Neuronal stem cell (in vitro differentiated cells): Measurements from ENCODE around the gene VTI1A.

ENCODE experiments used
- DNase-seq: peaks from one replicate; pipeline ENCODE4 v3.0.0-alpha.2; 2013; ENCODE audit warnings: low spot score
- H2AFZ ChIP-seq: one replicate; pipeline ENCODE4 v1.6.1; 2013; ENCODE audit warnings: mild to moderate bottlenecking, low read length, inconsistent platforms
- H2AK5ac ChIP-seq: 2 replicates; pipeline ENCODE4 v1.6.1; 2013; ENCODE audit warnings: low read depth, mild to moderate bottlenecking, inconsistent platforms, low read length, moderate library complexity, mixed read lengths
- H2BK120ac ChIP-seq: 2 replicates; pipeline ENCODE4 v1.6.1; 2013; ENCODE audit warnings: low read depth, mild to moderate bottlenecking, inconsistent platforms, low read length, moderate library complexity, mixed read lengths
- H2BK12ac ChIP-seq: one replicate; pipeline ENCODE4 v1.6.1; 2013; ENCODE audit warnings: low read length, inconsistent platforms
- H2BK15ac ChIP-seq: 2 replicates; pipeline ENCODE4 v1.6.1; 2013; ENCODE audit warnings: mild to moderate bottlenecking, low read length, inconsistent platforms, mixed read lengths
- H2BK5ac ChIP-seq: one replicate; pipeline ENCODE4 v1.6.1; 2013; ENCODE audit warnings: inconsistent platforms, mild to moderate bottlenecking, low read length, moderate library complexity
- H3K14ac ChIP-seq: one replicate; pipeline ENCODE4 v1.6.1; 2013; ENCODE audit warnings: low read length, inconsistent platforms
- H3K18ac ChIP-seq: 2 replicates; pipeline ENCODE4 v1.6.1; 2013; ENCODE audit warnings: low read length, inconsistent platforms
- H3K23ac ChIP-seq: 2 replicates; pipeline ENCODE4 v1.6.1; 2013; ENCODE audit warnings: low read depth, mild to moderate bottlenecking, mixed read lengths, low read length, inconsistent platforms; ENCODE audit not compliant: poor library complexity
- H3K27ac ChIP-seq: replicated peaks from 3 replicates; pipeline ENCODE4 v1.5.1; 2013; ENCODE audit warnings: low read length, inconsistent platforms
- H3K27me3 ChIP-seq, 3 experiments: 2 replicates each; pipeline ENCODE4 v1.6.1; 2013; ENCODE audit warnings: low read length in 3 of 3, mild to moderate bottlenecking in 2 of 3, inconsistent platforms in 1 of 3, low read depth in 1 of 3, mixed read lengths in 1 of 3, moderate library complexity in 1 of 3; ENCODE audit not compliant: control insufficient read depth in 3 of 3, insufficient read depth in 3 of 3
- H3K36me3 ChIP-seq, 2 donors: replicated peaks in 1 of 2; 2 replicates each; pipeline ENCODE4 v1.6.1; 2013; ENCODE audit warnings: low read length in 2 of 2; ENCODE audit not compliant: control insufficient read depth in 2 of 2, insufficient read depth in 2 of 2
- H3K4ac ChIP-seq: 2 replicates; pipeline ENCODE4 v1.6.1; 2013; ENCODE audit warnings: inconsistent platforms, mild to moderate bottlenecking, low read length, moderate library complexity
- H3K4me1 ChIP-seq, 2 donors: 1 replicate in 1 of 2; 2 replicates in 1 of 2; pipeline ENCODE4 v1.6.1; 2013; ENCODE audit warnings: low read length in 2 of 2, low read depth in 1 of 2; ENCODE audit not compliant: control insufficient read depth in 2 of 2, insufficient read depth in 1 of 2
- H3K4me2 ChIP-seq: one replicate; pipeline ENCODE4 v1.6.1; 2013; ENCODE audit warnings: mild to moderate bottlenecking, low read length, inconsistent platforms; ENCODE audit not compliant: insufficient read depth, poor library complexity, severe bottlenecking
- H3K4me3 ChIP-seq, 2 donors: 2 replicates each; pipeline ENCODE4 v1.5.1; 2013; ENCODE audit warnings: low read length in 2 of 2, mild to moderate bottlenecking in 2 of 2, inconsistent platforms in 1 of 2, moderate library complexity in 1 of 2
- H3K79me1 ChIP-seq: one replicate; pipeline ENCODE4 v1.6.1; 2013; ENCODE audit warnings: low read depth, mild to moderate bottlenecking, inconsistent platforms, low read length, moderate library complexity
- H3K9ac ChIP-seq: one replicate; pipeline ENCODE4 v1.6.1; 2013; ENCODE audit warnings: mild to moderate bottlenecking, low read depth, low read length, inconsistent platforms; ENCODE audit not compliant: poor library complexity
- H3K9me3 ChIP-seq, 2 donors: replicated peaks in 1 of 2; 2 replicates each; pipeline versions ENCODE3 to v1.6.1; 2013; ENCODE audit warnings: low read length in 2 of 2, mild to moderate bottlenecking in 2 of 2, inconsistent platforms in 1 of 2, low read depth in 1 of 2, mixed read lengths in 1 of 2, moderate library complexity in 1 of 2; ENCODE audit not compliant: control insufficient read depth in 2 of 2, insufficient read depth in 1 of 2
- H4K8ac ChIP-seq: one replicate; pipeline ENCODE4 v1.6.1; 2013; ENCODE audit warnings: low read depth, mild to moderate bottlenecking, inconsistent platforms, low read length, moderate library complexity
- H4K91ac ChIP-seq: one replicate; pipeline ENCODE4 v1.6.1; 2013; ENCODE audit warnings: low read length, low read depth, mild to moderate bottlenecking, inconsistent platforms; ENCODE audit not compliant: poor library complexity
- WGBS, 2 donors: extraction: QIAGEN DNeasy Blood & Tissue Kit; methylation state at CpG; one replicate each; pipeline ENCODE4 v1.1.7; 2013; ENCODE audit warnings: missing lambda C conversion rate in 2 of 2, mixed read lengths in 1 of 2; ENCODE audit not compliant: insufficient read length in 2 of 2, insufficient replicate concordance in 1 of 2; ENCODE audit errors: extremely low coverage in 2 of 2; 5-methylcytosine and 5-hydroxymethylcytosine counted together

Gene VTI1A

DNA sequence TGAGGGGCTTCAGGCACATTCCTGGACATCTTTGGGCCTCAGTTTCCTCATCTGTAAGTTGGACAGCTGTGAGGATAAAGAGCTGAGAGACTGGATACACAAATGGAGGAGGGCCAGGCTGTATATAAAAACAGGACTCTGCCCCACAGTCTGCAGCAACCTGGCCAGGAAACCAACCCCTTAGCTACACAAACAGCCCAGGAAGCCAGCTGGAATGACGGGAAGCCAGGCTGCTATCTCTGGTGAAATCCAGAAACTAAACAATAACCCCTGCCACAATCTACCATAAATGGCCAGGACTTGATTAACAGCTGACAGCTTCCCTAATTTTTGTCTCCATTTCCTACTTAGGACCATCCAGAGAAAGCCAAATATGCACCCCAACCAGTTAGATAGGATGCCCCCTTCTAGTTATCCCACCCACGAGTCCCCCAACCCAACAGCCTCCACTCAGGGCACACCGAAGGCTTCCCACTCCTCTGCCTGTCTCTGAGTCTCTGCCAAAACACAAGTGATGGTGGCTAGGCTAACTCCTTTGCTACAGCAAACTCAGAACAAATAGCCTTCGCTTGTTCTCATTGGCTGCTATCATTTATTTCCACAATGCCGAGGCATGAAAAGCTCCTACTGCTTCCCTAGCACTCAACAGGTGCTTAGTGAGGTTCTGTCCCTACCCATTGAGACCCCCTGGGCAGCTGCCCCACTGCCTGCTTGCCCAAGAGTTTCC, 393.1 kb downstream of the VTI1A start:
- no peak overlapping the region for H3K14ac ChIP-seq
- no peak overlapping the region for H2AK5ac ChIP-seq
- no peak for DNase-seq
- peak overlapping the region; percentile 35 for H3K18ac ChIP-seq
- peaks cover 19 to 20% of the 10 kb centered on the region in 2 donors for H3K4me1 ChIP-seq
- H2BK120ac ChIP-seq = no peak overlapping the region
- no peak overlapping the region for H2BK5ac ChIP-seq
- H2BK15ac ChIP-seq = peak overlapping the region; percentile 25
- H4K91ac ChIP-seq = no peak overlapping the region
- no peak overlapping the region for H2AFZ ChIP-seq
- H2BK12ac ChIP-seq = no peak overlapping the region
- no peak overlapping the region for H4K8ac ChIP-seq
- H3K27me3 ChIP-seq = no peaks in the 10 kb centered on the region
- no peaks in the 10 kb centered on the region for H3K79me1 ChIP-seq
- no peak overlapping the region for H3K4ac ChIP-seq
- H3K9ac ChIP-seq = no peak overlapping the region
- H3K27ac ChIP-seq = no peak overlapping the region
- H3K23ac ChIP-seq = no peak overlapping the region
- no peak overlapping the region for H3K4me3 ChIP-seq
- WGBS, 2 donors = no CpG with 5 or more reads among the region's 5 CpGs
- H3K9me3 ChIP-seq = peaks cover 5 to 7% of the 10 kb centered on the region in 2 donors
- no peak overlapping the region for H3K4me2 ChIP-seq
- H3K36me3 ChIP-seq = no peaks in the 10 kb centered on the region

DNA sequence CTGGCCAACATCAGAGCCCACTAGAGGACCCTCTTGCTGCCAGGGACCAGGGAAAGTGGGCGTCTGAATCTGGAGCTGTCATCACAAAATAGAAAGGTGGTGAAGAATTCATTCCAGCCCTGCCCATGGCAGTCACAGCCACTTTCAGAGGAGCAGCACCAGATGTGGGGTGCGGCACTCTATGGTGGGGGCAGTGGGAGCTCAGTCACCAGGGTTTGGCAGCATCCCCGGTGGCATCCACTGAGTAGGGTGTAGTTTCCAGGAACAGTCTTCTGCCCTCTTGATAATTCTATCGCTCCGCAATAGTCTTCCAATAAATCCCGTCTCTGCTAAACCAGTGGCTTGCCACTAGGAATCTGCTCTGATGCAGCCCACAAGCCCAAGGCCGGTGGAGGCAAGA, 394.5 kb downstream of the VTI1A start:
- no peak overlapping the region for H2AFZ ChIP-seq
- no peak overlapping the region for H3K14ac ChIP-seq
- H2BK12ac ChIP-seq = no peak overlapping the region
- H2BK15ac ChIP-seq = no peak overlapping the region
- H3K36me3 ChIP-seq = no peaks in the 10 kb centered on the region
- no peak overlapping the region for H2BK120ac ChIP-seq
- peaks cover 9 to 16% of the 10 kb centered on the region in 2 donors for H3K4me1 ChIP-seq
- H4K8ac ChIP-seq = no peak overlapping the region
- H4K91ac ChIP-seq = no peak overlapping the region
- no peaks in the 10 kb centered on the region for H3K79me1 ChIP-seq
- no peak overlapping the region for H3K27ac ChIP-seq
- no peak overlapping the region for H2BK5ac ChIP-seq
- WGBS, 2 donors = no CpG with 5 or more reads among the region's 7 CpGs
- DNase-seq = no peak
- H3K4me2 ChIP-seq = no peak overlapping the region
- no peak overlapping the region for H3K23ac ChIP-seq
- no peak overlapping the region for H3K18ac ChIP-seq
- no peak overlapping the region for H3K4me3 ChIP-seq
- H3K9ac ChIP-seq = no peak overlapping the region
- H3K9me3 ChIP-seq = peaks cover 5 to 9% of the 10 kb centered on the region in 2 donors
- no peak overlapping the region for H2AK5ac ChIP-seq
- H3K27me3 ChIP-seq = no peaks in the 10 kb centered on the region
- no peak overlapping the region for H3K4ac ChIP-seq

DNA sequence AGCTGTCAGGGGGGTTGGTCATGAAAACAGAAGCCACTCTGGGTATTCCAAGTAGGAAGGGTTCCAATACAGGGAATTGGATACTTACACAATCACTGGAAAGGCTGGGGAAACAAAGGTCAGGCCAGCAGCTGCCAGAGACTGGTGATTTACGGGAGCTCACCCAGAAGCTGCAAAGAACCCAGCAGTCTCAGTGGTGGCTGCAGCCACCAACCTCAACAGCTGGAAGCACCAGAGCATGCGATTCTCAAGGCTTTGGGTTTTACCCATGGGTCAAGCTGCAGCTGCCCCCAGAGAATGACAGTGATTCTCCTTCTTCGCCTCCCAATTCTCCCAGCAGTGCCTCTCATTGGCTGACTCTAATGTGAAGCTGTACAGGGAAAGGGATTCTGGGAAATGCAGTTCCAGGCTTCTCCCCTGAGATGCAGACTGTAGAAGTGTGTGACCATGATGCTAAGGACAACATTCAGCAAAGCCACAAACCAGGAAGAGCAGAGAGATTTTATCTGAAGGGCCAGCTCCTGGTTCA, 395.9 kb downstream of the VTI1A start:
- H3K4me3 ChIP-seq = no peak overlapping the region
- no peak overlapping the region for H3K27ac ChIP-seq
- no peaks in the 10 kb centered on the region for H3K36me3 ChIP-seq
- H2BK120ac ChIP-seq = no peak overlapping the region
- no peaks in the 10 kb centered on the region for H3K27me3 ChIP-seq
- H3K79me1 ChIP-seq = no peaks in the 10 kb centered on the region
- no peak overlapping the region for H2BK15ac ChIP-seq
- no peak overlapping the region for H3K18ac ChIP-seq
- peaks cover 9 to 16% of the 10 kb centered on the region in 2 donors for H3K4me1 ChIP-seq
- no peak overlapping the region for H3K4ac ChIP-seq
- H2BK12ac ChIP-seq = no peak overlapping the region
- no peak overlapping the region for H2AFZ ChIP-seq
- peaks cover 7 to 13% of the 10 kb centered on the region in 2 donors for H3K9me3 ChIP-seq
- H4K91ac ChIP-seq = no peak overlapping the region
- DNase-seq = no peak
- no peak overlapping the region for H4K8ac ChIP-seq
- H2BK5ac ChIP-seq = no peak overlapping the region
- no peak overlapping the region for H3K9ac ChIP-seq
- WGBS, 2 donors = no CpG with 5 or more reads among the region's 3 CpGs
- H3K4me2 ChIP-seq = no peak overlapping the region
- H2AK5ac ChIP-seq = no peak overlapping the region
- no peak overlapping the region for H3K14ac ChIP-seq
- H3K23ac ChIP-seq = no peak overlapping the region

DNA sequence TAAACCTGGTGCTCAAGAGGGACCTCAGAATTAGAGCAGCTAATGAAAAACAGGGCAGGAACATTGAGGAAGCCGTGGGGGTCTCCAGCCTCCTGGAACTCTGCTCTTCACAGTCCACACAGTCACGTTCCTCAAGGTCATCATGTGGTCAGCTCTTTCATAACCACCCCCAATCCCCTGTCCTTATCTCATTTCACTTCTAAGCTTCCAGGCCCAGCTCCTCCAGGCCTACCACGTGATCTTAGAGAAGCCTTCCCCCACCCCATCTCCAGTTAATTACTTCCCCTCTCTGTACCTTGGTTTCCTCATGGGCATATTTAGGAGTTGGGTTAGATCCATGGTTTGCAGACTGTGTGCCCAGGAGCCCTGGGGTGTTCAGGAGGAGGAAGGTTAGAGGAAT, 396.6 kb downstream of the VTI1A start:
- Histone ChIP-seq H3K9ac (no peak overlapping the region), H3K36me3 (no peaks in the 10 kb centered on the region), H3K14ac (no peak overlapping the region), H3K27me3 (no peaks in the 10 kb centered on the region), H2BK120ac (no peak overlapping the region), H2BK5ac (no peak overlapping the region), H3K4ac (no peak overlapping the region), H3K27ac (no peak overlapping the region), H2AFZ (no peak overlapping the region), H4K8ac (no peak overlapping the region), H2AK5ac (no peak overlapping the region), H3K9me3 (peaks cover 7 to 13% of the 10 kb centered on the region in 2 donors), H2BK15ac (no peak overlapping the region), H3K4me2 (no peak overlapping the region), H3K4me1 (peaks cover 5 to 11% of the 10 kb centered on the region in 2 donors), H3K79me1 (no peaks in the 10 kb centered on the region), H3K23ac (no peak overlapping the region), H4K91ac (no peak overlapping the region), H2BK12ac (no peak overlapping the region), H3K4me3 (no peak overlapping the region), H3K18ac (no peak overlapping the region)
- no CpG with 5 or more reads among the region's 3 CpGs for WGBS, 2 donors
- DNase-seq = no peak
